Lung microvascular endothelial cell (primary cell): ENCODE results near the gene MIDN. TPM values are rescaled to one million over a fixed set of nuclear protein-coding genes. Genes with fewer than 3 reads are reported as not detected.

ENCODE experiments used
- DNase-seq, 2 donors: peaks; one replicate each; pipeline versions ENCODE4 v3.0.0 to v3.0.0-alpha.2; 2010; ENCODE audit warnings: low read depth in 2 of 2
- total RNA-seq: library from RNA; depleted of rRNA; stranded (reverse); fragments of >200 nt; gene quantifications from 2 replicates; pipeline ENCODE4 v1.2.1, GENCODE V29; 2014

The MIDN gene
- total RNA-seq, 1 donor from 2014 or later = 3.2 TPM

DNA sequence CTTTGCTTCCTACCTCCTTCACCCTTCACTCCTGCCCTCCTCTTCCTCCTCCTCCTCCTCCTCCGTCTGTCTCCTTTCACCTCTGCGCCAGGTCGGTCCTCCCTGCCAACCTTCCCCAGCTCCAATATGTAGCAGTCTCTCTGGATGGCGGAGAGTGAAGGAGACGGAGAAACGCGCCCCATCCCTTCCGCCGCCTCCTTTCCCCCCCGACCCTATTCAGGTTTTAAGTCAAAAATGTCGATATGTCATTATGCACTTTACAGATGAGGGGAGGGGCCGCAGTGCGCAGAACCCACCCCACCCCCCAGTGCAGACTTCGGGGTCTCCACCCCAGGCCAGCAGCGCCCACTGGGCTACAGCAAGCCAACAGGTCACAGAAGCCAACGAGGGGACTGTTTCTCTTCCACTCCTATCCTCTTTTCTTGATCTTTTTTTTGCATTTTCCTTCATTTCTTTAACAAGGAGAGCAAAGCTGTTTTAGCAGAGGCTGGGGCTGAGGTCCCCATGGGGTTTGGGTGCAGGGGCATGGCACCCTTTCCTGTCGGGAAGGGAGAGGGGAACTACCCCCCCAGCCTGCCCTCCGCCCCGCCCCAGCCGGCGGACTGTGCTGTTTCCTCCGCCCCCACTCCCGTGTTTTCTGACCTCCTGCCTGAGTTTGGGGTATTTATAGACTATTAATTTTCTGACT lies 9.2 kb downstream of the MIDN start:
- DNase-seq = no peak

DNA sequence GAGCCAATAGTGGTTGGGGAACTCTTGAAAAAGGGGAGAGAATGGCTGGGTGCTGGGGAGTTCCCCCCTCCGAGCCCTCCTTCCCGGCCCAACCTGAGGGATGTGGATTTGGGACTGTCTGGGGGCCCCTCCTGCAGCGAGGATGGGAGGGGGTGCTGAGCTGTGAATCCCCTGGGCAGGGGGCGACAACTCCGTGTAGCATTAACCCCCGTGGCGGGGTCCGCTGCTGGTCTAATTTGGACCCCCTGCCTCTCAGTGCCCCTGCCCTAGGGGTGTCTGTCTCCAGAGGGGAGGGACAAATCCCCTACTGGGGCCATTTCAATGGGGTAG lies 9.7 kb downstream of the MIDN start:
- no peak for DNase-seq

DNA sequence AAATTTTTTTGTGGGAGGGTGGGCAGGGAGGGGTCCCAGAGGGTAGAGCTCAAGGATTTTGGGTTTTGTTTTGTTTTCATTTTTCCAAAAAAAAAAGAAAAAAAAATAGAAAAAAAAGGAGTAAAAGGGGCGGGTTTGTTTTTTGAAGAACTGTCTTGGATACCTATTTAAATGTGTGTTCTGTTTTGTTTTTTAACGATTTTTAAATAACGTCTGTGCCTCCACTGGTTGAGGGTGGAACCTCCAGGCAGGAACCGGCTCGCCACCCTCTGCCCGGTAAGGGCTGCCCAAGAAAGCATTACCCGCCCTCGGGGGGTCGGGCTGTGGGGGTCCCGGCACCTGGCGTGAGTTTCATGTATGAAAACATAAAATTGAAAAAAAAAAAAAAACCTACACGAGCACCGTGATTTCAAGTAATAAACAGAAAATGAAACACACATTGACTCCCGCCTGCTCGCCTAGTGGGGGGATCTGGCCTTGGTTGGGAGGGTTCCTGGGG lies 10.4 kb downstream of the MIDN start:
- no peak for DNase-seq

DNA sequence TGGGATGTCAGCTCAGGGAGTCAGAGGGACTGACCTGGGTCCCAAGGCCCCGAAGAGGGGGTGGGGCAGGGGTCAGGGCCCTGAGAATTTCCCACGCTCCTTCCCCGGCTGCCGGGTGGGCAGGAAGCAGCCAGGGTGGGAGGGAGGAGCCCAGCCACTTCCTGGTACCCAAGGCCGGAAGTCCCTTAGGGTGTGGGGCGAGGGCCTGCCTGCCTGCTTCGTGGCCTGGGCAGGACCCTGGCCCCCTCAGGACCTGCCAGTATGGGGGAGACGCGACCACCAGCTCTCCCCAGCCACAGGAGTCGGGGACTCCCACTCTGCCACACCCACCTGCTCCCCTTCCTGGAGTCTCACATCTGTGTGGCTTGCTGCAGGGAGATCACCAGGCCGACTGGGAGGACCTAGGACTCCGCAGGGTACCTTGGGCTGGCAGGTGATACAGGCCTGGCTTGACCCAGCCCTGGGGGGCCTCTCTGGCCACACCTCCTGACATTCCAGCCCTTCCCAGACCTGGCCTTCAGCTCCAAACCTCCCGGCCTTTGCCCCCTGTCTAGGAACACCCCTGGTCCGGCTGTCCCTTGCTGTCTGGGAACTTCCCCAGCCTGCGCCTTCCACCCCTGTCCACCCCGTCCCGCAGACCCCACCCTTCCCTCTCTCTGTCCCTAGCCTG lies 11.0 kb downstream of the MIDN start:
- DNase-seq = peak; percentile 67 to 76

DNA sequence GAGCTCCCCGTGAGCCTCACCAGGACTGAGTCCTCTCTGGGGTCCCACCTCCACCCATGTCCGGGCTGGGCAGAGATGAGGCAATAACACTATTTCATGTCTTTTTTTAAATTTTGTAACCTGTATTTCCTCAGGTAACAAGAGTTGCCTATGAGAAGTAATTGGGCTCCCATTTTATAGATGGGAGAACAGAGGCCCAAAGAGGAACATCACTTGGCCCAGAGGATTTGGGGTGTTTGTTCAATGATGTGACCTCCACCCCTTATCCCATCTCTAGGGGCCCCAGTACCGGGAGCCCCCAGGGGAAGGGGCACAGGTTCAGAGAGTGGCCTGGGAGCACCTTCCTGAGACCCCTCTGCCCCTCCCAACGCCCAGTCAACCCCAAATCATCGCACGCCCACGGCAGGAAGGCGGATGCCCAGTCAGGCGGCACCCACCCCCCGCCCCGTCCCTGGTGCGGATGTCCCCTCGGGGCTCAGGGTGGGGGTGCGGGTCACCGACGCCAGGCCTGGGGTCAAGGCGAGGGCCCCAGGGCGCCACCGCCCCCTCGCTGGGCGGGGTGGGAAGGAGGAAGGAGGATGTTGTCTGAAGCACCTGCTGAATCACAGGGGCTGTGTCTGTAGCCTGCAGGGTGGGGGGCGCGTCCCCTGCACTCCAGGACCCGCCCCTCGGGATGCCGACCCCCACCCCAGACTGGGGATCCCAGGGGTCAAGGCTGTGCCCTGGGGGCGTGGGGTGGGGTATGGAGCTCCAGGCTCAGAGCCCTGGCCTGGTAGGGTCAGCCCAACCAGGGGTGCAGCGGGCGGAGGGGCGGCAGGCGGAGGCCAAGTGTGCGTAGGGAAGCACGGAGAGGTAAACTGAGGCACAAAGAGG lies 11.7 kb downstream of the MIDN start:
- no peak for DNase-seq

DNA sequence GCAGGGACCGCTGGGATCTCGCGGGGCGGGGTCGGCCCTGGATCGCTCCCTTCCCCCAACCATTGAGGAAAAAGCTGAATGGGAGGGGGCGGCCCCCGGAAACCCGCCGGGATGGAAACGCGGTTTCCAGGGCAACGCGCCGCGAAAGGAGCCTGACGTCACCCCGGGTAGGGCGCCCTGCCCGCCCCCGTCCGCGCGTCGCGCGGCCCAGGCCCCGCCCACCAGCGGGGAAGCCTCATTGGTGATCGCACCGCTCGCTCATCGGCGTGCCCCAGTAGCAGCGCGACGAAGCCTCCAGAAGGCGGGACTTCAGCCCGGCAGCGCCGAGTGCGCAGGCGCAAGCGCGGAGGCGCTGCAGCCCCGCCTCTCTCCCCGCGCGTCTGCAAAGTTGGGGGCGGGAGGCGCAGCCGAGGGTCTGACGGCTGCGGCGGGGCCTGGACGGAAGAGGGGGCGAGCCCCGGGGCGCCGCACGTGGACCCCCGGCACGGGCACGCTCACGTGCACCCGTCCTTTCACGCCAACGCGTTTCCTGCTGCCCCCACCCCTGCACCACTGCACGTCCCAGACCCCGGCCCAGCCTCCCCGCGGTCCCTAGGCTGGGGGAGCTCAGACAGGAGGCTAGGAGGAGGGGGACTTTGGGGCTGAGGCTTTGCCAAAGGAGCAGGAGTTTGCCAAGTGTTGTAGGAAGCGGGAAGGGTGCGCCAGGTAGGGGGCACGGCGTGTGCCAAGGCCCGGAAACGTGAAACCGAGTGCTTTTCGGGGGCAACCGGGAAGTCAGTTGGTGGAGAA lies 12.6 kb downstream of the MIDN start:
- DNase-seq = peak; percentile 98 to 99

DNA sequence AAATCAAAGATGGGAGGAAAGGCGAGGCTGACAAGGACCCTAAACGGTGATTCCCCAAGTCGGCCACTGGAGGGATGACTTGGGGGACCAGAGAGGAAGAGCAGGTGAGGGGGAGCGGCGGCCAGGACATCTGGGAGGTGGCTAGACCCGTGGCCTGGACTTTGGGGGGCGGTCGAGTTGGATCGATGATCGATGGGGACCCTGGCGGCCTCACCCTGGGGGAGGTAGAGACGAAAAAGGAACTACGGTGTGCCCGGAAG lies 13.1 kb downstream of the MIDN start:
- DNase-seq = no peak

DNA sequence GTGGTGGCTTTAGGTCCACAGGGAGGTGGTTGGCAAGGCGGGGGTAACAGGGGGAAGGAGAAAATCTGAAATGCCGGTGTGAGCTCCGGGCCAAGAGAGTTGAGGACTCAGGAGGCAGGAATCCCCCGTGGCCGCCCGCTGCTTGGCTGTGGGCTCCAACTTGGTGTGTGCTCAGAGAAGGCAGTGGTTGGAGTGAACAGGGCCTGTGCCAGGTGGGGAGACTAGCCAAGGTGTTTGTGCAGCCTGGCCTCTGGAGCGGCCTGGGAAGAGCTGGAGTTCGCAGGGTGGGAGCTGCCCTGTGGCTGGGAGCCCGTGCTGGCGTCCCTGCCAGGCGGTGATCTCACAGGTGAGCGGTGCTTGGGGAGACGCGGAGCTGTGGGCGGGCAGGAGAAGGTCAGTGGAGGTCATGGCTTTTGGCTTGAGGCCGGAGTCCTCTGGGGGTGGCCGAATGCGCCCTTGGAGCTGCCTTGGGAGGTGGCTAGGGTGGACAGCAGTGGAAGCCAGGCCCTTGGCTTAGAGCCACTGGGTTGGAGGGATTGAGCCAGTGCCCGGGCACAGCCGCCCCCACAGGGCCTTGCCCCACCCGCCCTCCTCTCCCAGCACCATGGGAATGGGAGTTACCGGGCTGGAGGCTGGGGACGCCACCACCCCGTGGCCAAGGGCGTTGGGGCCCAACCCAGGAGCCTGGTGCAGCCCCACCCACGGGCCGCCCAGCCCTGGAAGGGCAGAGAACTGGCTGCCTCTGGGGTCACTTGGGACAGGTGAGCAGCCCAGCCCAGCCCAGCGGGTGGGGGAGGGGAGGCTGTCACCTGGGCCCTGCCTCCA lies 13.6 kb downstream of the MIDN start:
- peak in 1 of 2 donors; percentile 47 for DNase-seq

DNA sequence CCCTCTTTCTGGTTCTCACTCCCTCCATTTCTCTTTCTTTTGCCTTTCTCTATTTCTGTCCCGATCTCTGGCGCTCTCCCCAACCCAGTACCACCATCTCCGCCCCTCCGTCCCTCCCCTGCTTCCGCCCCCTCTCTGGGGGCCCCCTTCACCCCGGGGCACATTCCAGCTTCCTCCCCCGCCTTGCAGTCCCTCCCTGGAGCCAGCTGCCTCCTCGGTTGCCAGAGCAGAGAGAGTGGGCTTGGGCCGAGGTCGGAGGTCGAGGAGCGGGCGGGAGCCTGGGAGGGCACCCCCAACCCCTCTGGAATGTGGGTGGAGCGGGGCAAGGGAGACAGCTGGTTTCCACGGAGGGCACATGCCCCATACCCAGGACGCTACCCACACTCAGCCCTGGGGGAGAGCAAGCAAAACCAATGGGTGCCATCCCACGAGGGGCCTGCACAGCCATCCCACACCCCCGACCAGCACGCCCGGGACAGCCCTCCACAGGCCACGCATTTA lies 14.3 kb downstream of the MIDN start:
- DNase-seq = no peak

DNA sequence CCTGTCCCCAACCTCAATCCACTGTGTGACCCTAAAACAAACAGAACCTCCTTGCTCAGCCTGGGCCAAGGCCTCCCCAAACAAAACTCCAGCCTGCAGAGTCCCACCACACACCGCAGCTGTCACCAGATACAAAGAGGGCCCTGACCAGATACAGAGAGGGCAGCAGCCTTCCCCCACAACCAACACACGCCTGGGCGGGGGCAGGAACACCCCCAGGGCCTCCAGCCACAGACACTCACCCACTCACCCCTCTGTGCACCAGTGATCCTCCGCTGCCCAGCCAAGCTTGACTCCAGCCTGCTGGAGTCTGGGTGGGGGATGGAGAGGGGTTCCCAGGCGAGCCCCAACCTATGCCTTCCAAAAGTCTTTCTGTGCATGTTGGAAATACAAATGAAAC lies 14.8 kb downstream of the MIDN start:
- no peak for DNase-seq

DNA sequence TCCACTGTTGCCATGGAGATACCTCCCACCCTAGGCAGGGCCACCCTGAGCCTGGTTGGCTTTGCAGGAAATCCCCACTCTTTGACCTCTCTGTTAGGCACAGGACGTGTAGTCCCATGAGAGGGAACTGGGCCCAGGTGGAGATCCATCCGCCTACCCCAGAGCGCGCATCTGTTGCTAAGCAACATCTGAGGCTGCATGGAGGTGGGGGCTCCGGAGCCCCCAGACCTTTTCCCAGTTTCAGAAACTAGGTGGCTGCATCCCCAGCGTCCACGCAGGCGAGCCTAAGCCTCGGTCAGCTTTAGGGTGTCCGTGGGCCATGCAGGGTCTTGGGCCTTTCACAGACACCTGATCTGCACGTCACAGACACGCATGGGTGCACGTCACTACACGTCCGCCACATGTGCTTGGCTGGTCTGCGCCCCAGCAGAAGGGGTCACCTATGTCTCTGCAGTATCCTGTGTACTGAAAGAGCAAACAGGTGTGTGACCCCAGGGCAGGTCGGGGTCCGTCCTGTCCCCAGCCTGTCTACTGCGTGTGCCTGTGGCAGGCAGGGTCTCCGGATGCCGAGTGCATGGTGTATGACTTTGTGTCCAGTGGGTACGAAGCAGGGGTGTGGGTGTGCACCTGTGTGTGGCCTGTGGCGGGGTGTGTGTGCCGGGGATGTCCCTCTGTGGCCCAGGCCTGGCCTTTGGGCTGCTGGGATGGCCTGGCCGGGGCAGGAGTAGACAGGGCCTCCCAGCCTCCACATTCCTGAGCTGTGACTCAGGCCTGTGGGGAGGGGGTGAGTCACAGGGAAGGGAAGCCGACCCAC lies 16.6 kb downstream of the MIDN start:
- peak; percentile 60 to 85 for DNase-seq

DNA sequence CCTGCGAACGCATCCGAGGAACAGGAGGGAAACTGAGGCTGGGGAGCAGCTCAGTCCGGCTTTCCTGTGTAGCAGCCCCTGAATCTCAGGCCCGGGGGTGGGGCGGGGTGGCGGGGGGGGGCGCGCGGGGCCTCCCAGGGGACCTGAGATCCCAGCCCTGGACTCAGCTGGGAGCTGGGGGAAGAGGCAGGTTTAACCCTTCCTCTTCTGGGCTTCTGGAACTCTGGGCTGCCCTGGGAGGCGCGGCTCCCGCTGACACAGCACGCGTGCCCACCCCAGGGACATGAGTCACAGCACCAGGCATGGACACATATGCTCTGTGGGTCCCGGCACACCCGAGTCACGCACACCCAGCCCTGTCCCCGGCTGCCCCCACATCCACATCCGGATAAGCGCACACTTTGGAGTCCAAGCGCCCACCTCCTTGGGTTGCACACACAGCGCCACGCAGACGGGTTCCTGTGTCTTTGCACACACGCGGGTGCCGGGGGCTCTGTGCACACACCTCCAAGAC lies 17.3 kb downstream of the MIDN start:
- DNase-seq = peak; percentile 55 to 61

DNA sequence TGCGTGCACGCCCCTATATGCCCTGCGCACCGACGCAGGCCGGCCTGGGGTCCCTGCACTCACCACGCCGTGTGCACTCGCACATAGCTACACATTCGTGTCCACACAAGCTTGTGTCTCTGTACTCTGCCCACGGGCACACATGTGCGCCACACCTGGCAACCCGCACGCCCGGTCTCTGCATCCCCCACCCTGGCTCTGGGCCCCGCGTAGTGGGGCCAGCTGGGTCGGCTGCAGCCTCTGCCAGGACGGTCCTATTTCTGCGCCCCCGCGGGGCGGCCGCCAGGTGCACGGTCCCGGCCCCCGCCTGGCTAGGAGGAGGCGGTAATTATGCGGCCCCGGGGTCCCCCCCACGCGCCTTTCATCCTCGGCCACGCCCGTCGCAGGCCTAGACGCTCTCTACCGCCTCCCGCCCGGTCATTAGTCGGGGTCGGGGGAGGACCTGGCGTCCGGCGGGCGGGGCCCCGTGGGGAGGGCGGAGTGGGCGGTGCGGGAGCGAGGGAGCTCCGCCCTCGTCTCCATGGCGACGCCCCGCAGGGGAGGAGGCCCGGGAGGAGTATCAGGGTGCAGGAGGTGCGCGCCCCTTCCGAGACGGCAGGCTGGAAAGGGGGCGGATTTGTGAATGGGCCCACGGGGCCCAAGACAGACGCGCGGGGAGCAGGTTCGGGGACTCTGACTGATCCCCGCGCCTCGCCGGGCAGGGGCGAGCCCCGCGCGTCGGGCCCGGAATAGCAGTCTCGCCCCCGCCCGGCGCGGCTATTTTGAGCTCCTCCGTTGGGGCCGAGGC lies 17.9 kb downstream of the MIDN start:
- DNase-seq = peak; percentile 79 to 83

DNA sequence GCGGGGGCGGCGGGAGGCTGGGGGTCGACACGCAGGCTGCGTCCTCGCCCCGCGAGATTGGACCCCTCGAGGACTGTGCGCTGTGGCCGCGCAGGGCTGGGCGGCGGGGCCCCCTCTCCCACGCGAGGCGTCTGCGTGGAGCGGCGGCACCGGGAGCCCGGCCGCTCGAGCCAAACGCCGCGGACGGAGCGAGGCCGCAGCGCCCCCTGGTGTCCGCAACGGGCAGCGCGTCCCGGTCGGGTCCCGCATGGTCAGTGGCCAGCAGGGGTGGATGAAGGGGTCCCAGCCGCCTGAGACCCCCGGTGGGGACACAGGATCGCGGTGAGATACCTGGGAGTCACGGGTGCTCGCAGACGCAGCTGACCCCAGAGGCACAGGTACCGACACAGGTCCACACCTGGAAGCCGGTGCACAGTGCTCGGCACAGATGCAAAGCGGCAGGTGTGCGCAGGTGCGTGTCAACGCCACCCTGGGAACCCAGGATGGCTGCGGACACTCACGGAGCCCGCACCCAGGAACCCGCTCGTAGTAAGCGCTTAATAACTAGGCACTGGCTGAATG lies 18.6 kb downstream of the MIDN start:
- DNase-seq = peak; percentile 62 to 72

DNA sequence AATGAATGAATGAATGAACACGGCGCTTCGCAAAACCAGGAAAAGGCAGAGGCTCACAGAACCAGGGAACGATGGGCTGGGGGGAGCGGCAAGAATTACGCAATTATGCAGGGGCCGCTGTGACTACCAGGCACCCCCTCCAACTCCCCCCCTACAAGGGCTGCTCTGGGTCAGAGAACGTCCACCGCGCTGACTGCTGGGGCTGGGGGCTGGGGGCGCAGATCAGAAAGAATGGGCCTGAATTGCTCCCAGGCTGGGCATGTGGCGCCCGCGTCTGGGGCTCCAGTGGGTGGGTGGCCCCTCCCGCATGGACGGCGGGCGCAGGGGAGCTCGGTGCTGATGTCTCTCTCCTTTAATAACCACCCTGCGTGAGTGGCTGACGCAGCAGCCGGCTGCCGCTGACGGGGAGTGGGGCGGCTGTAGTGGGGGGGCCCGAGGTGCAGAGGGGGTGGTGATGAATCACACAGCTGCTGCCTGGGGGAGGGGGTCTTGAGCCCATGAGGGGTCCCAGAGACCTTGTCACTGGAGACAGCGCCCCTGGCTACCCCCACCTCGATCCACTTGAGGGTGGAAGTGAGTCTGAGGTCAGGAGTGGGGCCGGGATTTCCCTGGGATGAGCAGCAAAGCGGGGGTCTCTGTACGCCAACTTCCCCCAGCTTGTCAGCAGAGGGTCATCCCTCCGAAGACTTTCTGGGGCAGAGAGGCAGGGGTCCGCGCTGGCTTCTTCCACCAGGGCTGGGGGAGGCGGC lies 19.3 kb downstream of the MIDN start:
- DNase-seq = no peak

DNA sequence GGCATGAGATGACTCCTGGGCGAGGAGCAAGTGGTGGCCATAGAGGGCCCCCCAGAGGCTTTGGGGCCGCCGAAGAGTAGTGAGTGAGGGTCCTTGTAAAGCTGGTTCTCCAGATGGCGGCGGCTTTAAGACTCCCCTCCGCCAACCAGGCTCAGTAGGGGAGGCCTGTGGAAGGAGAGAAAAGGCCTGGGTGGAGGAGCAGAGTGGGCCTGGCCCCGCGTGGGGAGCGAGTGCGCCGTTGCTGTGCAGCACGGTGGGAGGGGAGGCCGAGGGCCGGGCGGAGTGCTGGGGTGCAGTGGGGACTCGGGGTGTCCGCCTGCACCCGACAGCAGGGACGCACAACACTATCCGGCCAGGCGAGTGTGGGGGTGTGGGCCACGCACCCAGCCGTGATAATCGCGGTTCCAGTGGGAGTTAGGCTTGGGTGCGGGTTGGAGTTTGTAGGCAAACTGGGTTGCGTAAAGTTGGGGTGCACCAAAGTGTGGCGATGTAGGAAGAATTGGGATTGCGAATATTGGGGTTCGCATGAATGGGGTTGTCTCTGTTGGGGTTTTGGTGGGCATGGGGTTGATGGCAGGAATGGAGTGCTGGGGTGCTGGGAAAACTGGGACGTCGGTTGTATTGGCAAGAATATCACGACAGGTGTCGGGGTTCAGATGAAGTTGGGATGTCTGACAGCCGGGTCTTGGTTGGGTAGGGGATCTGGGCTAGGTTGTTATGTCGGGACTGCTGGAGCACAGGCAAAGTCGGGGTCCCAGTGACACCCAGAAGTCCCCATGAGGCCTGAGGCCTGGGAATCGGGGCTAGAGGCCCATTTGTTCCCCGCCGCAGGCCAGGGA lies 20.1 kb downstream of the MIDN start:
- no peak for DNase-seq

DNA sequence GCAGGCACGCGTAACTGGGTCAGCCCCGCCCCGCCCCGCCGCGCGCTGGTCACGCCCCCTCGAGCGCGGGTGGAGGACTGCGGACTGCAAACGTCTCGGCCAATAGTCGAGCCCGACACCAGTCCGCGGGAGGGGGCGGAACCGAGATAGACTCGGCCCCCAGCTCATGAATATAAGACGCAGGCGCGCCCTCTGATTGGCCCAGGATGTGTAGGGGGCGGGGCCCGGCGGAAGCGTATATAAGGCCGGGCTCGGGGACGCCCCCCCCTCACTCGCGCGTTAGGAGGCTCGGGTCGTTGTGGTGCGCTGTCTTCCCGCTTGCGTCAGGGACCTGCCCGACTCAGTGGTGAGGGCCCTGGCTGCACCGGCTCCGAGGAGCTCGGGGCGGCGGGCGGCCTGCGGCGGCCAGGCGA lies 20.7 kb downstream of the MIDN start, which contains the start of gene CIRBP:
CIRBP (plus strand) TSS at position 268 of the 413 bp plus-strand sequence. CDS start 1,602 bp downstream, outside the sequence.
- peak; percentile 99 to 100 for DNase-seq
